GM12878 (cell line): ENCODE measurements around the gene ABCG1. TPM values are rescaled to one million over a fixed set of nuclear protein-coding genes. Genes with fewer than 3 reads are reported as not detected.

Source experiments
- ATAC-seq: fragments of 200-7000 bp; cut with Tn5 transposase; 3 replicates; pipeline ENCODE4 v1.9.1; 2020; ENCODE audit warnings: mild to moderate bottlenecking, moderate library complexity
- BruUV-seq: library from RNA; stranded (reverse); fragments of 400-500 nt; replicated peaks from 2 replicates; lab custom pipeline; 2021; lab: Mats Ljungman, UMichigan
- CTCF ChIA-PET: fragments of 300-600 bp; sonication (Branson Sonifier 250); formaldehyde crosslinking; extraction: SDS; loops from one replicate; lab custom pipeline; 2021; ENCODE audit warnings: inconsistent platforms; lab: Yijun Ruan, JAX
- POLR2A ChIA-PET: fragments of 350-600 bp; formaldehyde crosslinking; extraction: SDS; loops from one replicate; lab custom pipeline; 2021; ENCODE audit warnings: inconsistent platforms; lab: Charles Lee
- RAD21 ChIA-PET: fragments of 300-600 bp; sonication (Branson Sonifier 250); formaldehyde crosslinking; loops from one replicate; lab custom pipeline; 2023; ENCODE audit warnings: antibody characterized with exemption; ENCODE audit not compliant: unreplicated experiment; lab: Charles Lee
- SMC1A ChIA-PET: fragments of 300-600 bp; sonication (Branson Sonifier 250); formaldehyde crosslinking; loops from one replicate; lab custom pipeline; 2023; ENCODE audit not compliant: unreplicated experiment, uncharacterized antibody; lab: Charles Lee
- DNase-seq: peaks from one replicate; pipeline ENCODE4 v3.0.0-alpha.2; 2011; ENCODE audit warnings: low read depth, low spot score
- FAIRE-seq: peaks from 3 replicates; lab custom pipeline; 2011; peaks lifted over from hg19 to GRCh38; lab: Jason Lieb, UNC
- H2AFZ ChIP-seq: 2 replicates; pipeline ENCODE4 v1.6.0; 2011; ENCODE audit warnings: low read depth, low read length, control low read depth; ENCODE audit not compliant: control insufficient read depth
- H3K27ac ChIP-seq: 2 replicates; pipeline ENCODE4 v1.5.1; 2011; ENCODE audit warnings: control low read depth; ENCODE audit not compliant: control insufficient read depth, insufficient read depth
- H3K27me3 ChIP-seq, 2 experiments: replicated peaks in 1 of 2; 2 replicates each; pipeline versions ENCODE4 v1.6.0 to v1.6.1; 2011; ENCODE audit warnings: low read length in 1 of 2; ENCODE audit not compliant: control insufficient read depth in 2 of 2, insufficient read depth in 2 of 2
- H3K36me3 ChIP-seq, 2 experiments: 2 replicates each; pipeline ENCODE4 v1.5.1; 2011; ENCODE audit warnings: low read length in 1 of 2; ENCODE audit not compliant: control insufficient read depth in 2 of 2, insufficient read depth in 2 of 2
- H3K4me1 ChIP-seq: 2 replicates; pipeline ENCODE4 v1.6.1; 2011; ENCODE audit warnings: mild to moderate bottlenecking, low read length, moderate library complexity, mixed read lengths; ENCODE audit not compliant: control insufficient read depth, insufficient read depth
- H3K4me2 ChIP-seq: 2 replicates; pipeline ENCODE4 v1.6.0; 2011; ENCODE audit warnings: control low read depth; ENCODE audit not compliant: control insufficient read depth, insufficient read depth
- H3K4me3 ChIP-seq: fragments of 200-600 bp; sonication (generic); 2 replicates; pipeline ENCODE4 v1.5.1; 2016
- H3K79me2 ChIP-seq: 2 replicates; pipeline ENCODE4 v1.6.0; 2011; ENCODE audit warnings: low read length; ENCODE audit not compliant: control insufficient read depth, insufficient read depth
- H3K9ac ChIP-seq: 2 replicates; pipeline ENCODE4 v1.8.0; 2011; ENCODE audit warnings: low read length, control low read depth, mixed read lengths; ENCODE audit not compliant: control insufficient read depth, insufficient read depth
- H3K9me3 ChIP-seq: replicated peaks from 3 replicates; pipeline ENCODE4 v1.5.1; 2011; ENCODE audit warnings: mild to moderate bottlenecking, low read length; ENCODE audit not compliant: control insufficient read depth, insufficient read depth
- H4K20me1 ChIP-seq: 2 replicates; pipeline ENCODE4 v1.6.0; 2011; ENCODE audit not compliant: control insufficient read depth, insufficient read depth
- ATF7 ChIP-seq: fragments of 450-650 bp; IDR thresholded peaks from 2 replicates; pipeline ENCODE4 v1.6.1; 2016; ENCODE audit warnings: low read depth, mild to moderate bottlenecking
- BCLAF1 ChIP-seq: fragments of 450-650 bp; IDR thresholded peaks from 2 replicates; pipeline ENCODE4 v1.6.1; 2017; ENCODE audit warnings: antibody characterized with exemption, mild to moderate bottlenecking, moderate library complexity
- CHD1 ChIP-seq: IDR thresholded peaks from 2 replicates; pipeline ENCODE4 v1.6.1; 2012; ENCODE audit warnings: low read depth, low read length, improper control_type of control experiment
- IRF4 ChIP-seq: IDR thresholded peaks from 2 replicates; pipeline ENCODE4 v1.6.1; 2011; ENCODE audit warnings: low read depth, low read length
- RB1 ChIP-seq: fragments of 450-650 bp; formaldehyde crosslinking; IDR thresholded peaks from 2 replicates; pipeline ENCODE4 v1.6.1; 2017; ENCODE audit warnings: mild to moderate bottlenecking, borderline replicate concordance
- RELB ChIP-seq: fragments of 450-650 bp; IDR thresholded peaks from 2 replicates; pipeline ENCODE4 v1.6.1; 2017; ENCODE audit warnings: low read depth, mild to moderate bottlenecking, moderate library complexity
- WGBS: methylation state at CpG from one replicate; pipeline ENCODE4 v1.1.6; 2016; ENCODE audit warnings: low lambda C conversion rate; ENCODE audit not compliant: insufficient replicate concordance, insufficient coverage; ENCODE audit errors: missing lambda C conversion rate; 5-methylcytosine and 5-hydroxymethylcytosine counted together
- in situ Hi-C: fragments of 300-500 bp; cut with MboI; formaldehyde crosslinking; loops from 9 replicates; pipeline ENCODE4 v1.14.3; 2018; ENCODE audit warnings: mixed read lengths
- intact Hi-C: fragments of 100-400 bp; cut with micrococcal nuclease; formaldehyde crosslinking; loops from one replicate; pipeline ENCODE4 v1.14.2; 2022; ENCODE audit not compliant: unreplicated experiment
- polyA plus RNA-seq, 11 experiments: library from polyadenylated mRNA; depleted of rRNA in 4 of 11; unstranded in 6 of 11; stranded (reverse) in 5 of 11; fragments of >200 nt; fragmentation: Nextera tagmentation in 4 of 11; fragmentation: Illumina TruSeq in 1 of 11; extraction: Ambion mirVana in 4 of 11; extraction: Trizol in 1 of 11; gene quantifications; 1 replicate in 1 of 11; 2 replicates in 10 of 11; pipeline versions ENCODE4 v1.2.1 to v1.2.3, GENCODE V29; 2011 to 2016; ENCODE audit warnings: inconsistent platforms in 2 of 11, missing spikeins in 2 of 11, low read depth in 1 of 11
- total RNA-seq, 4 experiments: library from RNA; depleted of rRNA in 3 of 4; stranded (reverse); fragments of >200 nt in 3 of 4; fragmentation: Illumina TruSeq in 1 of 4; extraction: Trizol in 1 of 4; gene quantifications; 2 replicates each; pipeline versions ENCODE4 v1.2.1 to v1.2.3, GENCODE V29; 2013 to 2021
- TF ChIP-seq, protein P1 (sequence below): fragments of 450-650 bp; IDR thresholded peaks from 2 replicates; pipeline ENCODE4 v1.6.1; 2016; ENCODE audit warnings: mild to moderate bottlenecking, moderate library complexity, borderline replicate concordance
- TF ChIP-seq, protein P2 (sequence below): IDR thresholded peaks from 2 replicates; pipeline ENCODE4 v1.6.1; 2012; ENCODE audit warnings: mild to moderate bottlenecking, low read depth, low read length

Gene ABCG1
- total and polyA plus RNA-seq, 10 of the 15 experiments (the other 5 are each of a cell fraction or from before 2014, with no cell fraction given) = 0.59 to 19.3 (median 5.7) TPM

- no peaks in the 10 kb centered on the region for H3K4me1 ChIP-seq
- H3K9ac ChIP-seq = no peak overlapping the region
- BruUV-seq = no TSS peak
- H3K4me3 ChIP-seq = no peak overlapping the region
- intact Hi-C loops = no loop called here
- no peak for ATAC-seq
- ChIA-PET RAD21 (no interaction called here), CTCF (no interaction called here), POLR2A (no interaction called here), SMC1A (no interaction called here)
- H2AFZ ChIP-seq = no peak overlapping the region
- no peak overlapping the region for H3K27ac ChIP-seq
- WGBS = 57% methylated on average over 12 of the region's 12 CpGs
- in situ Hi-C loops = no loop called here
- no peaks in the 10 kb centered on the region for H4K20me1 ChIP-seq
- DNase-seq = no peak
- no peaks in the 10 kb centered on the region for H3K79me2 ChIP-seq
- H3K36me3 ChIP-seq = no peaks in the 10 kb centered on the region; a peak in 1 of 4 replicates
- H3K9me3 ChIP-seq = no peaks in the 10 kb centered on the region
- no peaks in the 10 kb centered on the region; a peak in 1 of 4 replicates for H3K27me3 ChIP-seq
- no peak for FAIRE-seq
- no peak overlapping the region for H3K4me2 ChIP-seq
- TF ChIP-seq ATF7 (no peak), BCLAF1 (no peak), IRF4 (no peak), RELB (no peak), RB1 (no peak), CHD1 (no peak)
- TF ChIP-seq, protein P1, sequence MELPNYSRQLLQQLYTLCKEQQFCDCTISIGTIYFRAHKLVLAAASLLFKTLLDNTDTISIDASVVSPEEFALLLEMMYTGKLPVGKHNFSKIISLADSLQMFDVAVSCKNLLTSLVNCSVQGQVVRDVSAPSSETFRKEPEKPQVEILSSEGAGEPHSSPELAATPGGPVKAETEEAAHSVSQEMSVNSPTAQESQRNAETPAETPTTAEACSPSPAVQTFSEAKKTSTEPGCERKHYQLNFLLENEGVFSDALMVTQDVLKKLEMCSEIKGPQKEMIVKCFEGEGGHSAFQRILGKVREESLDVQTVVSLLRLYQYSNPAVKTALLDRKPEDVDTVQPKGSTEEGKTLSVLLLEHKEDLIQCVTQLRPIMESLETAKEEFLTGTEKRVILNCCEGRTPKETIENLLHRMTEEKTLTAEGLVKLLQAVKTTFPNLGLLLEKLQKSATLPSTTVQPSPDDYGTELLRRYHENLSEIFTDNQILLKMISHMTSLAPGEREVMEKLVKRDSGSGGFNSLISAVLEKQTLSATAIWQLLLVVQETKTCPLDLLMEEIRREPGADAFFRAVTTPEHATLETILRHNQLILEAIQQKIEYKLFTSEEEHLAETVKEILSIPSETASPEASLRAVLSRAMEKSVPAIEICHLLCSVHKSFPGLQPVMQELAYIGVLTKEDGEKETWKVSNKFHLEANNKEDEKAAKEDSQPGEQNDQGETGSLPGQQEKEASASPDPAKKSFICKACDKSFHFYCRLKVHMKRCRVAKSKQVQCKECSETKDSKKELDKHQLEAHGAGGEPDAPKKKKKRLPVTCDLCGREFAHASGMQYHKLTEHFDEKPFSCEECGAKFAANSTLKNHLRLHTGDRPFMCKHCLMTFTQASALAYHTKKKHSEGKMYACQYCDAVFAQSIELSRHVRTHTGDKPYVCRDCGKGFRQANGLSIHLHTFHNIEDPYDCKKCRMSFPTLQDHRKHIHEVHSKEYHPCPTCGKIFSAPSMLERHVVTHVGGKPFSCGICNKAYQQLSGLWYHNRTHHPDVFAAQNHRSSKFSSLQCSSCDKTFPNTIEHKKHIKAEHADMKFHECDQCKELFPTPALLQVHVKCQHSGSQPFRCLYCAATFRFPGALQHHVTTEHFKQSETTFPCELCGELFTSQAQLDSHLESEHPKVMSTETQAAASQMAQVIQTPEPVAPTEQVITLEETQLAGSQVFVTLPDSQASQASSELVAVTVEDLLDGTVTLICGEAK = no peak
- TF ChIP-seq, protein P2, sequence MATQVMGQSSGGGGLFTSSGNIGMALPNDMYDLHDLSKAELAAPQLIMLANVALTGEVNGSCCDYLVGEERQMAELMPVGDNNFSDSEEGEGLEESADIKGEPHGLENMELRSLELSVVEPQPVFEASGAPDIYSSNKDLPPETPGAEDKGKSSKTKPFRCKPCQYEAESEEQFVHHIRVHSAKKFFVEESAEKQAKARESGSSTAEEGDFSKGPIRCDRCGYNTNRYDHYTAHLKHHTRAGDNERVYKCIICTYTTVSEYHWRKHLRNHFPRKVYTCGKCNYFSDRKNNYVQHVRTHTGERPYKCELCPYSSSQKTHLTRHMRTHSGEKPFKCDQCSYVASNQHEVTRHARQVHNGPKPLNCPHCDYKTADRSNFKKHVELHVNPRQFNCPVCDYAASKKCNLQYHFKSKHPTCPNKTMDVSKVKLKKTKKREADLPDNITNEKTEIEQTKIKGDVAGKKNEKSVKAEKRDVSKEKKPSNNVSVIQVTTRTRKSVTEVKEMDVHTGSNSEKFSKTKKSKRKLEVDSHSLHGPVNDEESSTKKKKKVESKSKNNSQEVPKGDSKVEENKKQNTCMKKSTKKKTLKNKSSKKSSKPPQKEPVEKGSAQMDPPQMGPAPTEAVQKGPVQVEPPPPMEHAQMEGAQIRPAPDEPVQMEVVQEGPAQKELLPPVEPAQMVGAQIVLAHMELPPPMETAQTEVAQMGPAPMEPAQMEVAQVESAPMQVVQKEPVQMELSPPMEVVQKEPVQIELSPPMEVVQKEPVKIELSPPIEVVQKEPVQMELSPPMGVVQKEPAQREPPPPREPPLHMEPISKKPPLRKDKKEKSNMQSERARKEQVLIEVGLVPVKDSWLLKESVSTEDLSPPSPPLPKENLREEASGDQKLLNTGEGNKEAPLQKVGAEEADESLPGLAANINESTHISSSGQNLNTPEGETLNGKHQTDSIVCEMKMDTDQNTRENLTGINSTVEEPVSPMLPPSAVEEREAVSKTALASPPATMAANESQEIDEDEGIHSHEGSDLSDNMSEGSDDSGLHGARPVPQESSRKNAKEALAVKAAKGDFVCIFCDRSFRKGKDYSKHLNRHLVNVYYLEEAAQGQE = no peak
Measured at GRCh38 chr21:42265231-42265812, 46.4 kb downstream of the ABCG1 start.
